RWPE2 (cell line): ENCODE measurements around the gene FBXL14.

Experiments
- ATAC-seq: fragments of 200-7000 bp; cut with Tn5 transposase; 3 replicates; pipeline ENCODE4 v1.9.1; 2021; ENCODE audit warnings: low read depth
- DNase-seq: peaks from one replicate; pipeline ENCODE4 v3.0.0-alpha.2; 2020; ENCODE audit warnings: low spot score
- H3K27ac ChIP-seq: fragments of 450-650 bp; 2 replicates; pipeline ENCODE4 v1.5.1; 2017; ENCODE audit warnings: mild to moderate bottlenecking; ENCODE audit not compliant: poor library complexity, severe bottlenecking
- H3K27me3 ChIP-seq: fragments of 250-450 bp; sonication (Bioruptor Pico); 2 replicates; pipeline ENCODE4 v1.5.1; 2021; ENCODE audit warnings: mild to moderate bottlenecking, moderate library complexity; ENCODE audit not compliant: insufficient read depth, poor library complexity, severe bottlenecking
- H3K36me3 ChIP-seq: fragments of 250-450 bp; sonication (Bioruptor Pico); 2 replicates; pipeline ENCODE4 v1.5.1; 2020; ENCODE audit warnings: low read depth, mild to moderate bottlenecking, moderate library complexity
- H3K4me1 ChIP-seq: fragments of 250-450 bp; sonication (Bioruptor Pico); 2 replicates; pipeline ENCODE4 v1.5.1; 2021; ENCODE audit warnings: mild to moderate bottlenecking, moderate library complexity; ENCODE audit not compliant: insufficient read depth, poor library complexity, severe bottlenecking
- H3K4me3 ChIP-seq: fragments of 250-450 bp; sonication (Bioruptor Pico); 2 replicates; pipeline ENCODE4 v1.5.1; 2021; ENCODE audit warnings: mild to moderate bottlenecking, moderate library complexity; ENCODE audit not compliant: severe bottlenecking
- H3K9me3 ChIP-seq: fragments of 250-450 bp; sonication (Bioruptor Pico); 2 replicates; pipeline ENCODE4 v1.5.1; 2021; ENCODE audit warnings: mild to moderate bottlenecking, moderate library complexity; ENCODE audit not compliant: severe bottlenecking
- TF ChIP-seq, protein P1 (sequence below): fragments of 450-650 bp; IDR thresholded peaks from one replicate; pipeline ENCODE4 v1.5.1; 2017; ENCODE audit warnings: mild to moderate bottlenecking, moderate library complexity; ENCODE audit not compliant: poor library complexity, severe bottlenecking

The FBXL14 gene

DNA sequence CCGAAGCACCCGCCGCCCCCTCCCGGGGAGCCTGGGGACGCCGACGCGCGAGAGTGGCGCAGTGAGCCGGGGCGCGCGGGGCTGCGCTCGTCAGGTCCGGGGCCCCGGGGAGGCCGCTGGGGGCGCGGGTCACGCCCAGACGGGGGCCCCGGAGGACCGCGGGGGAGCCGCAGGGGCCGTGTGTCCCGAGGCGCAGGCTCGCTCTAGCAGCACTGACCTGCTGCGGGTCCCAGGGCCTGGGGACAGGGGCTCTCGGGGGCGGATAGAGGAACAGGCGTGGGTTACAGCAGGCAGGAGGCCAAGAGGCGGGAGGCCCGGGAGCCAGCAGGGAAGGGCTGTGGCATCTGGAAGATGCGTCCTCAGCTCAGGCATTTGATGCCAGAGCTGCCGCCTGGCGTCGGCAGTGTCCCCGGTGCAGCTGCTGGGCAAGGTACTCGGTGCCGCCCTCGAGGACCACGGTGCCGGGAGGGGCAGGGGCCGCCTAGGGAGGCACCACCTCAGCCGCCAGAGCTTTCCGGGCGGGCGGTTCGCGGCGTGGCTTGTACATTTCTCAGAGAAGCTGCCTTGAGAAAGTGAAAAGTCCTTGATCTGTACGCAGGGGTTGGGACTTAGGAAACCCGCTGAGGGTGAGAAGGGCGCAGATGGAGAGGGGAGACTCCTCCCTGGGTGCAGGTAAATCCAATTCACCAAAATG lies 35.9 kb upstream of the FBXL14 start:
- H3K4me1 ChIP-seq = peaks cover 5% of the 10 kb centered on the region
- peak overlapping the region; percentile 38 for H3K4me3 ChIP-seq
- no peaks in the 10 kb centered on the region for H3K36me3 ChIP-seq
- TF ChIP-seq, protein P1, sequence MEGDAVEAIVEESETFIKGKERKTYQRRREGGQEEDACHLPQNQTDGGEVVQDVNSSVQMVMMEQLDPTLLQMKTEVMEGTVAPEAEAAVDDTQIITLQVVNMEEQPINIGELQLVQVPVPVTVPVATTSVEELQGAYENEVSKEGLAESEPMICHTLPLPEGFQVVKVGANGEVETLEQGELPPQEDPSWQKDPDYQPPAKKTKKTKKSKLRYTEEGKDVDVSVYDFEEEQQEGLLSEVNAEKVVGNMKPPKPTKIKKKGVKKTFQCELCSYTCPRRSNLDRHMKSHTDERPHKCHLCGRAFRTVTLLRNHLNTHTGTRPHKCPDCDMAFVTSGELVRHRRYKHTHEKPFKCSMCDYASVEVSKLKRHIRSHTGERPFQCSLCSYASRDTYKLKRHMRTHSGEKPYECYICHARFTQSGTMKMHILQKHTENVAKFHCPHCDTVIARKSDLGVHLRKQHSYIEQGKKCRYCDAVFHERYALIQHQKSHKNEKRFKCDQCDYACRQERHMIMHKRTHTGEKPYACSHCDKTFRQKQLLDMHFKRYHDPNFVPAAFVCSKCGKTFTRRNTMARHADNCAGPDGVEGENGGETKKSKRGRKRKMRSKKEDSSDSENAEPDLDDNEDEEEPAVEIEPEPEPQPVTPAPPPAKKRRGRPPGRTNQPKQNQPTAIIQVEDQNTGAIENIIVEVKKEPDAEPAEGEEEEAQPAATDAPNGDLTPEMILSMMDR = peak; percentile 47
- no peak for DNase-seq
- H3K27ac ChIP-seq = no peak overlapping the region
- no peaks in the 10 kb centered on the region for H3K9me3 ChIP-seq
- peaks cover 11% of the 10 kb centered on the region for H3K27me3 ChIP-seq
- ATAC-seq = peak; percentile 55

DNA sequence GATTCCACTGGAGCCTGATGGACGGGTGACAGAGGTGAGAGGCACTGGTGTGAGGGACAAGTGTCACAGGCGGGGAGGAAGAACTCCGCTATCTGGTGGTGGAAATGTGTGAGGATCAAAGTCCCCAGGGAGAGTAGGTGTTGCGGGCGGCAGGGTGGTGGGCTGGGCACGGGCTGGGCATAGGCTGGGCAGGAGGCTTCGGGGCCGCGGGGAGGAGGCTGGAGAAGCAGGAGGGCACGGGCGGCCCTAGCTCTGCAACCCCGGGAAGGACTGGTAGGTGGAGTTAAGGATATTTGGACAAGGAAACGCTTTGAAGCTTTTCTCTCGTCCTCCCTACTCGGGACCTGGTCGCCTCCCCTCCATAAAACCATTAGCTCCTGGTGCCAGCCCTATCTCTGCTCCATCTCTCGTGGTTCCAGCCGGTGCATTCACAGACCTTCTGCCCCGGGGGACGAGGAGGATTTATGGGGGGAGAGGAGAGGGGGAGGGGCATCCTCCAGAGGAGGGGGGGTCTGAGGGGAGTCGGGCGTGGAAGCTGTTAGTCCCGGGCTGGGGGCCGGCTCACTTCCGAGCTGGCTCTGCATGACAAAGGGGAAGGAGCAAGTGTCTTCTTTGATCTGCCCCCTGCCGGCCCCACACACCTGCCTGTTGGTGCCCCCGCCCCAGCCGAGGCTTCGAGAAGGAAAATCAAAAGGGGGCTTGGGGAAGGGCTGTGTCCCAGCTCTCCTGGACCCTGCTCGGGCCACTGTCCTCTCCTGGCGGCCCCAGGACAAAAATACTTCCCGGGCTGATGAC lies 35.2 kb upstream of the FBXL14 start:
- no peak for DNase-seq
- TF ChIP-seq, protein P1 = peak; percentile 44
- ATAC-seq = peak; percentile 8; the same call in 2 of the 3 replicates
- H3K27ac ChIP-seq = no peak overlapping the region
- H3K27me3 ChIP-seq = peaks cover 11% of the 10 kb centered on the region
- H3K4me1 ChIP-seq = peaks cover 9% of the 10 kb centered on the region
- H3K4me3 ChIP-seq = peak overlapping the region; percentile 38
- no peaks in the 10 kb centered on the region for H3K9me3 ChIP-seq
- H3K36me3 ChIP-seq = no peaks in the 10 kb centered on the region

DNA sequence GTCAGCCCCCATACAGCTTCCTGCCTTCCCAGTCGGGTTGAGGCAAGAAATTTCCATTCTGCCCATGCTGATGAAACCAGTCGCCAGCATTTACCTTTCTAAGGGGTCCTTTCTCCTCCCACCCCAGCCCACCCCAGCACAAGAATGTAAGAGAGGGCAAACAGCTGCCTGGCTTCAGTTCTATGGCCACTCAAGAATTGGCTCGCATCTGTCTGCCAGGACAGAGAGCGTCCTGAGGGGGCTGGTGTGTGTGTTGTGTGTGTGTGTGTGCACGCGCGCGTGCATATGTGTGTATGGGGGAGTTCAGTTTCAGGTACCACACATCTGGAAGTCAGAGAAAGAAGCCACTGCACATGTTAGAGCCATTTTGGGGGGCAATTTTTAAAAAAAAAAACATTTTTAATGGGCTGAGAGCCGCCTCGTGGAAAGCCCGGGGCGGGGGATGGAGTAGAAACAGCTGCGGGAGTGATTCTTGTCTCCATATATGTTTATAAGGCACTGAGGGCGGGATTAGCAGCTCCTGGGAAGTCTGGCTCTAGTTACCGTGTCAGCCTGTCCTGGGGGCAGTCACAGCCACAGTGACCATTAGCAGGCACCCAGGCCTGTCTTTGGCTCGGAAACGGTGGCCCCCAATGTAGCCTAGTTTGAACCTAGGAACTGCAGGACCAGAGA lies 34.4 kb upstream of the FBXL14 start, which contains the start of gene WNT5B:
Gene WNT5B (plus strand): TSS at position 566 of the 672 bp plus-strand sequence. CDS start 2,124 bp downstream, outside the sequence.
- H3K4me3 ChIP-seq = peak within 1 kb of the TSS; percentile 38
- H3K27ac ChIP-seq = no peak within 1 kb of the TSS
- no peak for ATAC-seq
- H3K9me3 ChIP-seq = no peaks in the 10 kb centered on the region
- H3K4me1 ChIP-seq = peaks cover 9% of the 10 kb centered on the region
- no peak for DNase-seq
- H3K27me3 ChIP-seq = peaks cover 11% of the 10 kb centered on the region
- TF ChIP-seq, protein P1 = no peak
- no peaks in the 10 kb centered on the region for H3K36me3 ChIP-seq

DNA sequence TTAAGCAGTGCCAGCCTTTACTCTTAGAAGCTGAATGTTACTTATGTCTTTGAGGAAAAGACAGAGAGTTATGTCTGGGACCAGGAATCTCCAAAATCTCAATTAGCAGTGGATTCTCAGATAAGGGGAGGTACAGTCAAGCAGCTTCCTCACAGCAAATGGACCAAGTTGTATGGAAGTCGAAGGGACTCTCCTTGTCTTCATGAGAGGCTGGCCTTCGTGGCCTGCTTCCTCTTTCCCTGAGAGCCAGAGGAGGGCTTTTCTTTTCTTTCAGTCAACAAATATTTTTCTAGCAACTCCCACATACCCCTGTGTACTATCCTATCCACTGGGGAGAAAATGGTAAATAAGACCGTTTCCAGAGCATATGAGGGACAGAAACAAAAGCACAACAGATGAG lies 28.0 kb upstream of the FBXL14 start:
- H3K36me3 ChIP-seq = no peaks in the 10 kb centered on the region
- no peak overlapping the region for H3K27ac ChIP-seq
- ATAC-seq (no peak), DNase-seq (no peak)
- H3K9me3 ChIP-seq = no peaks in the 10 kb centered on the region
- TF ChIP-seq, protein P1 = no peak
- no peak overlapping the region for H3K4me3 ChIP-seq
- no peaks in the 10 kb centered on the region for H3K27me3 ChIP-seq
- H3K4me1 ChIP-seq = peaks cover 14% of the 10 kb centered on the region
